ENCODE results near the gene SH3RF3. TPM values are rescaled to one million over a fixed set of nuclear protein-coding genes. Genes with fewer than 3 reads are reported as not detected.

The SH3RF3 gene
- total RNA-seq, 1 experiment from 2014 or later: 0.98 TPM

GRCh38 chr2:109384308-109385271 lies 255.6 kb downstream of the SH3RF3 start:
- DNase-seq: peak in 1 of 2 experiments; percentile 31
- H3K9me3 ChIP-seq: no peaks in the 10 kb centered on the region
- TF ChIP-seq, protein P1, sequence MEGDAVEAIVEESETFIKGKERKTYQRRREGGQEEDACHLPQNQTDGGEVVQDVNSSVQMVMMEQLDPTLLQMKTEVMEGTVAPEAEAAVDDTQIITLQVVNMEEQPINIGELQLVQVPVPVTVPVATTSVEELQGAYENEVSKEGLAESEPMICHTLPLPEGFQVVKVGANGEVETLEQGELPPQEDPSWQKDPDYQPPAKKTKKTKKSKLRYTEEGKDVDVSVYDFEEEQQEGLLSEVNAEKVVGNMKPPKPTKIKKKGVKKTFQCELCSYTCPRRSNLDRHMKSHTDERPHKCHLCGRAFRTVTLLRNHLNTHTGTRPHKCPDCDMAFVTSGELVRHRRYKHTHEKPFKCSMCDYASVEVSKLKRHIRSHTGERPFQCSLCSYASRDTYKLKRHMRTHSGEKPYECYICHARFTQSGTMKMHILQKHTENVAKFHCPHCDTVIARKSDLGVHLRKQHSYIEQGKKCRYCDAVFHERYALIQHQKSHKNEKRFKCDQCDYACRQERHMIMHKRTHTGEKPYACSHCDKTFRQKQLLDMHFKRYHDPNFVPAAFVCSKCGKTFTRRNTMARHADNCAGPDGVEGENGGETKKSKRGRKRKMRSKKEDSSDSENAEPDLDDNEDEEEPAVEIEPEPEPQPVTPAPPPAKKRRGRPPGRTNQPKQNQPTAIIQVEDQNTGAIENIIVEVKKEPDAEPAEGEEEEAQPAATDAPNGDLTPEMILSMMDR (IDR thresholded peaks at IDR 0.05; ENCODE audit: insufficient read depth in 1 of 2, low read depth in 1 of 2, low read length in 1 of 2, severe bottlenecking in 1 of 2, unreplicated experiment in 1 of 2): no peak
- no peak overlapping the region for H3K4me3 ChIP-seq (ENCODE audit: low read depth, low read length)
- no peaks in the 10 kb centered on the region for H3K36me3 ChIP-seq (ENCODE audit: control insufficient read depth, insufficient read depth, low read length)
- Mint-ChIP-seq H3K27ac (ENCODE audit: unreplicated experiment) (no peak overlapping the region), H3K36me3 (ENCODE audit: insufficient read depth, unreplicated experiment) (no peaks in the 10 kb centered on the region), H3K27me3 (ENCODE audit: insufficient read depth, unreplicated experiment) (peaks cover 4% of the 10 kb centered on the region), H3K4me1 (ENCODE audit: low read depth, unreplicated experiment) (no peaks in the 10 kb centered on the region), H3K4me3 (ENCODE audit: unreplicated experiment) (no peak overlapping the region), H3K9me3 (ENCODE audit: unreplicated experiment) (no peaks in the 10 kb centered on the region)
- no peaks in the 10 kb centered on the region for H3K27me3 ChIP-seq (replicated peaks; ENCODE audit: control insufficient read depth, insufficient read depth, low read length)
- POLR2A ChIA-PET: no interaction called here
- BruUV-seq (replicated peaks): no TSS peak
- H3K4me1 ChIP-seq: no peaks in the 10 kb centered on the region
- CTCF ChIA-PET: no interaction called here
- intact Hi-C loops (cut with micrococcal nuclease; ENCODE audit: unreplicated experiment): no loop called here

- Mint-ChIP-seq H3K36me3 (ENCODE audit: insufficient read depth, unreplicated experiment) (no peaks in the 10 kb centered on the region), H3K27ac (ENCODE audit: unreplicated experiment) (no peak overlapping the region), H3K4me3 (ENCODE audit: unreplicated experiment) (no peak overlapping the region), H3K27me3 (ENCODE audit: insufficient read depth, unreplicated experiment) (peaks cover 3% of the 10 kb centered on the region), H3K4me1 (ENCODE audit: low read depth, unreplicated experiment) (no peaks in the 10 kb centered on the region), H3K9me3 (ENCODE audit: unreplicated experiment) (no peaks in the 10 kb centered on the region)
- Histone ChIP-seq H3K4me3 (ENCODE audit: low read depth, low read length) (no peak overlapping the region), H3K36me3 (ENCODE audit: control insufficient read depth, insufficient read depth, low read length) (no peaks in the 10 kb centered on the region), H3K9me3 (no peaks in the 10 kb centered on the region), H3K4me1 (no peaks in the 10 kb centered on the region), H3K27me3 (replicated peaks; ENCODE audit: control insufficient read depth, insufficient read depth, low read length) (no peaks in the 10 kb centered on the region)
- POLR2A ChIA-PET: no interaction called here
- intact Hi-C loops (cut with micrococcal nuclease; ENCODE audit: unreplicated experiment): no loop called here
- BruUV-seq (replicated peaks): no TSS peak
- CTCF ChIA-PET: no interaction called here
- TF ChIP-seq, protein P1 (IDR thresholded peaks at IDR 0.05; ENCODE audit: insufficient read depth in 1 of 2, low read depth in 1 of 2, low read length in 1 of 2, severe bottlenecking in 1 of 2, unreplicated experiment in 1 of 2): no peak
- no peak for DNase-seq
These were observed 256.5 kb downstream of the SH3RF3 start for GRCh38 chr2:109385506-109385905.

GRCh38 chr2:109386004-109386695 lies 257.1 kb downstream of the SH3RF3 start:
- Histone ChIP-seq H3K36me3 (ENCODE audit: control insufficient read depth, insufficient read depth, low read length) (no peaks in the 10 kb centered on the region), H3K4me1 (no peaks in the 10 kb centered on the region), H3K9me3 (no peaks in the 10 kb centered on the region), H3K4me3 (ENCODE audit: low read depth, low read length) (no peak overlapping the region), H3K27me3 (replicated peaks; ENCODE audit: control insufficient read depth, insufficient read depth, low read length) (no peaks in the 10 kb centered on the region)
- intact Hi-C loops (cut with micrococcal nuclease; ENCODE audit: unreplicated experiment): no loop called here
- BruUV-seq (replicated peaks): no TSS peak
- TF ChIP-seq, protein P1 (IDR thresholded peaks at IDR 0.05; ENCODE audit: insufficient read depth in 1 of 2, low read depth in 1 of 2, low read length in 1 of 2, severe bottlenecking in 1 of 2, unreplicated experiment in 1 of 2): no peak
- Mint-ChIP-seq H3K27me3 (ENCODE audit: insufficient read depth, unreplicated experiment) (peaks cover 3% of the 10 kb centered on the region), H3K4me3 (ENCODE audit: unreplicated experiment) (no peak overlapping the region), H3K9me3 (ENCODE audit: unreplicated experiment) (no peaks in the 10 kb centered on the region), H3K4me1 (ENCODE audit: low read depth, unreplicated experiment) (no peaks in the 10 kb centered on the region), H3K27ac (ENCODE audit: unreplicated experiment) (no peak overlapping the region), H3K36me3 (ENCODE audit: insufficient read depth, unreplicated experiment) (no peaks in the 10 kb centered on the region)
- no peak for DNase-seq
- ChIA-PET POLR2A (interaction anchor here (0.6 kb wide), 1 partner anchor 196 kb away, joined by 5 read pairs; no protein-coding TSS in a partner anchor), CTCF (interaction anchor here (0.7 to 1.4 kb wide), 2 partner anchors 10 to 277 kb away, joined by 3 to 4 read pairs; no protein-coding TSS in a partner anchor)

Measured in Caco-2 (cell line).